BLaER1 (cell line): Measurements from ENCODE around the gene MIPOL1.
"Not testable (repeated sequence)": the region's sequence is repeated elsewhere in the genome, so short reads cannot be mapped to it uniquely, and the experiment has no call there.

Experiments used
- H3K27ac ChIP-seq: shearing (Covaris generic); formaldehyde crosslinking; 2 replicates; pipeline ENCODE4 v1.8.1; 2022
- H3K27me3 ChIP-seq: shearing (Covaris generic); formaldehyde crosslinking; 2 replicates; pipeline ENCODE4 v1.8.1; 2022
- H3K36me3 ChIP-seq: shearing (Covaris generic); formaldehyde crosslinking; 2 replicates; pipeline ENCODE4 v1.8.1; 2022
- H3K4me1 ChIP-seq: shearing (Covaris generic); formaldehyde crosslinking; 2 replicates; pipeline ENCODE4 v1.8.1; 2022
- H3K4me2 ChIP-seq: shearing (Covaris generic); formaldehyde crosslinking; 2 replicates; pipeline ENCODE4 v1.8.1; 2022
- H3K4me3 ChIP-seq: shearing (Covaris generic); formaldehyde crosslinking; 2 replicates; pipeline ENCODE4 v1.8.1; 2022
- H3K9ac ChIP-seq: shearing (Covaris generic); formaldehyde crosslinking; 2 replicates; pipeline ENCODE4 v1.8.1; 2022
- H3K9me3 ChIP-seq: shearing (Covaris generic); formaldehyde crosslinking; 2 replicates; pipeline ENCODE4 v1.8.1; 2022
- H4K20me1 ChIP-seq: shearing (Covaris generic); formaldehyde crosslinking; 2 replicates; pipeline ENCODE4 v1.8.1; 2022
- Cebpa-rat ChIP-seq: shearing (Covaris generic); IDR thresholded peaks from 2 replicates; pipeline ENCODE4 v1.8.1; 2022

Gene MIPOL1

GRCh38 chr14:37325332-37325731, 127.6 kb downstream of the MIPOL1 start:
- no peaks in the 10 kb centered on the region for H3K36me3 ChIP-seq
- H4K20me1 ChIP-seq: no peaks in the 10 kb centered on the region
- H3K9me3 ChIP-seq: no peaks in the 10 kb centered on the region
- H3K9ac ChIP-seq: no peak overlapping the region
- H3K4me3 ChIP-seq: no peak overlapping the region
- no peak overlapping the region for H3K4me2 ChIP-seq
- no peaks in the 10 kb centered on the region for H3K27me3 ChIP-seq
- H3K4me1 ChIP-seq: no peaks in the 10 kb centered on the region
- H3K27ac ChIP-seq: no peak overlapping the region
- no peak for TF ChIP-seq Cebpa-rat

- Histone ChIP-seq H3K4me1 (no peaks in the 10 kb centered on the region), H3K27ac (no peak overlapping the region), H3K9me3 (no peaks in the 10 kb centered on the region), H3K27me3 (no peaks in the 10 kb centered on the region), H3K4me3 (no peak overlapping the region), H4K20me1 (no peaks in the 10 kb centered on the region), H3K4me2 (no peak overlapping the region), H3K36me3 (no peaks in the 10 kb centered on the region), H3K9ac (no peak overlapping the region)
- no peak for TF ChIP-seq Cebpa-rat
Measured at GRCh38 chr14:37326434-37326833, 128.7 kb downstream of the MIPOL1 start.

DNA sequence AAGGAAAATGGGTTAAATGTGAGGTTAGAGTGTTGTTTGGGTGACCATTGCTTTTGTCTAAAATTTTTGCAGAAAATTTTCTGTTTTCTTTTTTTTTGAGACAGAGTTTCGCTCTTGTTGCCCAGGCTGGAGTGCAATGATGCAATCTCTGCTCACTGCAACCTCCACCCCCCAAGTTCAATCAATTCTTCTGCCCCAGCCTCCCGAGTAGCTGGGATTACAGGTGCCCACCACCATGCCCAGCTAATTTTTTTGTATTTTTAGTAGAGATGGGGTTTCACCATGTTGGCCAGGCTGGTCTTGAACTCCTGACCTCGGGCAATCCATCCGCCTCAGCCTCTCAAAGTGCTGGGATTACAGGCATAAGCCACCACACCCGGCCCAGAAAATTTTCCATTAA, 130.2 kb downstream of the MIPOL1 start:
- H3K4me2 ChIP-seq, H3K27ac ChIP-seq, H3K4me1 ChIP-seq: not testable (repeated sequence)

GRCh38 chr14:37328673-37329072, 130.9 kb downstream of the MIPOL1 start:
- H3K4me1 ChIP-seq: no peaks in the 10 kb centered on the region
- no peaks in the 10 kb centered on the region for H3K27me3 ChIP-seq
- H3K4me2 ChIP-seq: no peak overlapping the region

More for the DNA sequence above, 130.2 kb downstream of the MIPOL1 start:
- H3K27me3 ChIP-seq, H3K36me3 ChIP-seq, H3K4me3 ChIP-seq, H4K20me1 ChIP-seq, H3K9ac ChIP-seq, H3K9me3 ChIP-seq: not testable (repeated sequence)

DNA sequence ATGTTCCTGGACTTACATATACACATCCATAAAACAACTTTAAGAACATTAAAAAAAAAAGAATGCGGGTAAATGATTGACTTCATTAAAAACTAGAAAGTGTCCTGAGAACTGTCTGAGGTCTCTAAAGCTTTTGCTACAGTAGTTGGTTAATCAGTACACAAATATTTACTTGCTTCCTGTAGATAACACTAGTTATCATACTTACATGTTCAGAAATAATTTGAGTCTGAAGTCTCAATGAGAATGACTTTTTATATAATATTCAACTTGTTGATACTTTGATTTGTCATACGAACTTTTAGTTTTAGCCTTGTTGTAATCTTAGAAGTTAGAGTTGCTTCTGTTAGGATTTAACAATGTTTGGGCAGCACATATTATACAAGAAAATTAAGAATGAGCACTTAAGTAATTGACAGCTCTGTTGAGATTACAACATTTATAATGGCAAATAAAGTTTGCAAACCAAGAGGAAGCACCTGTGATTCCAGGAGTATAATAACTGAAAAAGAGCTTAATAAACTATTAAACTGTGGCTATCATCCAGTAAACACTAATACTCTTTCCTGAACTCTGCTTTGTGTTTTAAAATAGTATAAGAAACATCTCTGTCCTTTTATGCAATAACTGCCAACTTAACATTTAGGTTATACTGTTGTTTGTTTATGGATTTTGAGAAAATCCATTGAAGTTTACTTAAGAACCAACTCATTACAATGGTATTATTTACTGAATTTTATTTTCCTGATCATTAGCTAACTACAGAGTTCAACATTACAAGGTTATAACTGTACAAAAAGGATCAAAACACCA, 131.7 kb downstream of the MIPOL1 start:
- TF ChIP-seq Cebpa-rat: no peak
- Histone ChIP-seq H3K9ac (no peak overlapping the region), H3K9me3 (no peaks in the 10 kb centered on the region), H3K27me3 (no peaks in the 10 kb centered on the region), H3K27ac (no peak overlapping the region), H3K36me3 (no peaks in the 10 kb centered on the region), H3K4me3 (no peak overlapping the region), H4K20me1 (no peaks in the 10 kb centered on the region), H3K4me2 (no peak overlapping the region), H3K4me1 (no peaks in the 10 kb centered on the region)

More at GRCh38 chr14:37328673-37329072, 130.9 kb downstream of the MIPOL1 start:
- no peaks in the 10 kb centered on the region for H3K9me3 ChIP-seq
- H3K36me3 ChIP-seq: no peaks in the 10 kb centered on the region
- no peak overlapping the region for H3K27ac ChIP-seq
- no peaks in the 10 kb centered on the region for H4K20me1 ChIP-seq
- no peak overlapping the region for H3K9ac ChIP-seq
- H3K4me3 ChIP-seq: no peak overlapping the region
- TF ChIP-seq Cebpa-rat: no peak

DNA sequence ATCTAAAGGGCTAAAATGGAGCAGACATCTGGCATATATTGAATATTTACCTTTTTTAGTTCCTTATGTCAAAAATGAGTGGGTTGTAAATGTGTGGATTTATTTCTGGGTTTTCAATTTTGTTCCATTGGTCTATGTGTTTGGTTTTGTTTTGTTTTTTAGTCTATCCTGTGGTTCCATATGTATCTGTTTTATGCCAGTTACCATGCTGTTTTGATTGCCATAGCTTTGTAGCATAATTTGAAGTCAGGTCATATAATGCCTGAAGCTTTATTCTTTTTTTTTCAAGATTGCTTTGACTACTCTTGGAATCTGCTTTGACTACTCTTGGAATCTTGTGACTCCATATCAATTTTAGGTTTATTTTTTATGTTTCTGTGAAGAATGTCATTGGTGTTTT, 133.2 kb downstream of the MIPOL1 start:
- Histone ChIP-seq H3K9ac (no peak overlapping the region), H3K4me2 (no peak overlapping the region), H3K27me3 (no peaks in the 10 kb centered on the region), H3K4me1 (no peaks in the 10 kb centered on the region), H3K9me3 (no peaks in the 10 kb centered on the region), H3K4me3 (no peak overlapping the region), H3K27ac (no peak overlapping the region), H3K36me3 (no peaks in the 10 kb centered on the region), H4K20me1 (no peaks in the 10 kb centered on the region)
- no peak for TF ChIP-seq Cebpa-rat

DNA sequence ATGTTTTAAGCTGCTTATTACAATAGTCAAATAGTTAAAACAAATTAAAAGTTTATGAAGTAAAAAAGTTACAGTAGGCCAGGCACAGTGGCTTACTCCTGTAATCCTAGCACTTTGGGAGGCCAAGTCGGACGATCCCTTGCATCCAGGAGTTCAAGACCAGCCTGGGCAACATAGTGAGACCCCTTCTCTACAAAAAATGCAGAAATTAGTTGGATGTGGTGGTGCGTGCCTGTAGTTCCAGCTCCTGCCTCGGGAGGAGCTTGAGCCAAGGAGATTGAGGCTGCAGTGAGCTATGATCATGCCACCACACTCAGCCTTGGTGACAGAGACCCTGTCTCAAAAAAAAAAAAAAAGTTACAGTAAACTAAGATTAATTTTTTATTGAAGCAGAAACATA, 142.6 kb downstream of the MIPOL1 start:
- Histone ChIP-seq H3K4me3 (no peak overlapping the region), H4K20me1 (no peaks in the 10 kb centered on the region), H3K4me2 (no peak overlapping the region), H3K36me3 (no peaks in the 10 kb centered on the region), H3K27ac (no peak overlapping the region), H3K9ac (no peak overlapping the region), H3K27me3 (no peaks in the 10 kb centered on the region), H3K4me1 (no peaks in the 10 kb centered on the region), H3K9me3 (no peaks in the 10 kb centered on the region)
- no peak for TF ChIP-seq Cebpa-rat

DNA sequence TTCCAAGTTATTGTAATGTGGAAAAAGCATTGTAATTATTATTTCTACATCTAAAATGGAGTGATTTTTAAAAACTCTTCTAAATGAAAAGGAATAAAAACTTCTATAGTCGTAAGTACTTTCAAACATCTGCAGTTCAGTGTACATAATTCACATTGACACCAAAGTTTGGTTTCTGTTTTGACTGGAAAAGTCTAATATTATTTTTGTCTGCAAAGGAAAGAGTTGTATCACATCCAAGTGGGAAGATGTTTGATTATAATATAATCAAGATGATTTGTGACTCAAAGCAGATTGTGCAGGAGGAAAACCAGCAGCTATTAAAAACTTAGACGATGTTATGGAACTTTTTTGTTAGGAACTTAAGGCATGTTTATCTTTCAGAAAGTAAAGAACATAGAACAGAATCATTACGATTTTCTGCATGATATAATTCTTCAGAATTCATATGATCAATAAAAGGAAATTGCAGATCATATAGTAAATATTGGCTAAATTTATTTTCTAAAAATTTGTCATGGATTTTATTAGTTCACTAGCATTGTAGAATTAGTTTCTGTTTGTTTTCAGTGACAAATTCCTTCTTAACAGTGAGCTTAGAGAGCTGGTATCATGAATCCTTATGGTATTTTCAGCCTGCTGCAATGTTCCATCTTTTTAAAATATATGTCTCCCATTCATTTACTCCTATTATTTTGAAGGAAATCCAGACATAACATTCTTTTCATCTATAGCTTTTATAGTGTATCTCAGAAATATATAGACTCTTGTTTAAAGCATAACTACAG, 145.8 kb downstream of the MIPOL1 start:
- Histone ChIP-seq H3K4me3 (no peak overlapping the region), H3K27ac (no peak overlapping the region), H3K36me3 (no peaks in the 10 kb centered on the region), H3K27me3 (no peaks in the 10 kb centered on the region), H3K9me3 (no peaks in the 10 kb centered on the region), H3K9ac (no peak overlapping the region), H3K4me1 (no peaks in the 10 kb centered on the region), H4K20me1 (no peaks in the 10 kb centered on the region), H3K4me2 (no peak overlapping the region)
- TF ChIP-seq Cebpa-rat: no peak

GRCh38 chr14:37363661-37364060, 165.9 kb downstream of the MIPOL1 start:
- Histone ChIP-seq H3K27ac (no peak overlapping the region), H3K36me3 (no peaks in the 10 kb centered on the region), H3K9ac (no peak overlapping the region), H3K27me3 (no peaks in the 10 kb centered on the region), H3K4me1 (no peaks in the 10 kb centered on the region), H4K20me1 (no peaks in the 10 kb centered on the region), H3K4me2 (no peak overlapping the region), H3K9me3 (no peaks in the 10 kb centered on the region; the same call in 1 of the 2 replicates), H3K4me3 (no peak overlapping the region)
- no peak for TF ChIP-seq Cebpa-rat

DNA sequence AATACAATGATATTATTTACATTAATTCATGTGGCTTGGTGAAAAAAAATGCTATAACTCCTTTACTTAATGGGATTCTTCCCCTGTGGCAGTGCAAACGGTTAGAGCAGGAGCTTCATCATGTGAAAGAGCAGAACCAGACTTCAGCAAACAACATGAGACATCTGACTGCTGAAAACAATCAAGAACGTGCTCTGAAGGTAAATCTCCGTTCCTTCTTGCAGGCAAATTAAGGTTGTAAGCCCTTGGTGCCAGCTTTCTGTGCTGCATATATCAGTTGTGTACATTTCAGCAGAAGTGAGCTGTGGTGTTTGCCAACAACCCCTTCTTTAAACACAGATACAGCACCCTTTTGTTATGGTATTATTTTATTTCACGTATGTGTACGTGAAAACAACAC, 171.7 kb downstream of the MIPOL1 start:
- Histone ChIP-seq H3K27me3 (no peaks in the 10 kb centered on the region), H3K9ac (no peak overlapping the region), H3K4me2 (no peak overlapping the region), H3K27ac (no peak overlapping the region), H3K9me3 (no peaks in the 10 kb centered on the region), H3K36me3 (no peaks in the 10 kb centered on the region), H3K4me1 (no peaks in the 10 kb centered on the region), H4K20me1 (no peaks in the 10 kb centered on the region), H3K4me3 (no peak overlapping the region)
- no peak for TF ChIP-seq Cebpa-rat
